Adipocyte (in vitro differentiated cells): ENCODE measurements around the gene PEDS1.
A peak's percentile ranks its signal among the peaks of the same experiment; 100 is the strongest.

Experiments
- DNase-seq: peaks from one replicate; pipeline ENCODE4 v3.0.0-alpha.2; 2015; ENCODE audit warnings: low read depth
- H3K27me3 ChIP-seq: replicated peaks from 2 replicates; pipeline ENCODE4 v1.7.0; 2013; ENCODE audit warnings: mild to moderate bottlenecking, low read length, moderate library complexity; ENCODE audit not compliant: control insufficient read depth, insufficient read depth
- H3K36me3 ChIP-seq: 2 replicates; pipeline ENCODE4 v1.7.0; 2013; ENCODE audit warnings: low read length, mild to moderate bottlenecking, moderate library complexity; ENCODE audit not compliant: control insufficient read depth, insufficient read depth, severe bottlenecking
- H3K4me1 ChIP-seq: 2 replicates; pipeline ENCODE4 v1.7.0; 2013; ENCODE audit warnings: mild to moderate bottlenecking, low read length, moderate library complexity; ENCODE audit not compliant: control insufficient read depth, insufficient read depth
- H3K4me3 ChIP-seq: 2 replicates; pipeline ENCODE4 v1.7.0; 2013; ENCODE audit warnings: mild to moderate bottlenecking, low read length, moderate library complexity
- H3K9ac ChIP-seq: 2 replicates; pipeline ENCODE4 v1.7.0; 2013; ENCODE audit warnings: mild to moderate bottlenecking, low read length, moderate library complexity
- H3K9me3 ChIP-seq: 2 replicates; pipeline ENCODE4 v1.7.0; 2013; ENCODE audit warnings: mild to moderate bottlenecking, low read length, moderate library complexity; ENCODE audit not compliant: control insufficient read depth

The PEDS1 gene

DNA sequence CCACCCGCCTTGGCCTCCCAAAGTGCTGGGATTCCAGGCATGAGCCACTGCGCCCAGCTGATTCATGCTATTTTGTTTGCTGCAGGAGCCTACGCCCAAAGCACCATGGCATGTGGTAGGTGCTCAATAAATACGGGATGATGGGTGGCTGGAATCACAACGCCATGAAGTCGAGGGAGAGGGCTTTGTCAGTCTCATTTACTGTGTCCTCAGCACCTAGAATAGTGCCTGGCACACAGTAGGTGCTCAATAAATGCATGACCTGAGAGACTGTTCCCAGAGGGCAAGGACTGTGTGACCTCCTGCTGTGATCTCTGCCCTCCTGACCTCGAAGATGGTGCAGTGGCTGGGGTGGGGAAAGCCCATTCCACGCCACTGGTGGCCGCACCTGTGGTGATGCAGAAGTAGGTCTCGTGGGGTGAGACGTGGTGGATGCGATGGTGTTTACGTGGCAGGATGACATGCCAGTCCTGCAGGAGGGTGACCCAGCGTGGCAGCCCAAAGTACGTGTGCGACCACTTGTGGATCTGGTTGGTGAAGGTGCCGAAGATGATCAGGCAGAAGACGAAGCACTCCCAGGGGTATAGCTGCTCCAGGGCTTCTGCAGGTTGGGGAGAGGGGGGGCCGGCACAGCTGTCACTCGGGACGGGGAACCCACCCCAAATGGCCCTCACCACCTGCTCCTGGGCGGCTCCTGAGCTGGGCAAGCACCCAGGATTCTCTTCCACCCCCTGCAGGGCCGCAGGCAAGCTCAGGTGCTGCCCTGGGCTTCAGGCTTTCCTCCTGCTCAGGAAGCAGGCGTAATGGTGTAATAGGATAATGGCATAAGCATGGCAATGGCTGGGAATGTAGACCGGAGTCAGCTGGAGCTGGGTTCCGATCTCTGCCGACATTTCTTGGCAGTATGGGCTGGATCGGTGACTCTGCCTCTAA is 25.7 kb downstream of the PEDS1 start:
- no peaks in the 10 kb centered on the region for H3K9me3 ChIP-seq
- H3K27me3 ChIP-seq: no peaks in the 10 kb centered on the region
- H3K9ac ChIP-seq: no peak overlapping the region
- H3K4me3 ChIP-seq: no peak overlapping the region
- peaks cover 33% of the 10 kb centered on the region for H3K4me1 ChIP-seq
- peaks cover 87% of the 10 kb centered on the region for H3K36me3 ChIP-seq
- no peak for DNase-seq

DNA sequence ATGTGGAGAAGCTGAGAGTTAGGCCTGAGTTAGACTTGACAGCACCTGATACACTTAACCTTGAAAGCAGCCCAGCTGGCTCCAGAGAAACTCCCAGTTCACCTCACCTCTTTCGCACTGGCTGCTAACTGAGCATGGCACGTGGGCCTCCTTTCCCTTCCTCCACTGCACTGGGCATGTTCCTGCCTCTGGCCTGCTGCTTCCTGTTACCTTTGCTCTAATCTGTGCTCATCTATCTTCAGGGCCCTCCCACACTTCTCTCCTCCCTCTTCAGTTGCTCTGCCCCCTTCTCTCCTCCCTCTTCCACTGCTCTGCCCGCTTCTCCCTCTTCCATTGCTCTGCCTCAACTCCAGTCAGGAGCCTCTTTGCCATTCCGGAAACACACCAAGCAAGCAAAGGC is 26.9 kb downstream of the PEDS1 start:
- DNase-seq: no peak
- H3K9me3 ChIP-seq: no peaks in the 10 kb centered on the region
- H3K4me1 ChIP-seq: peaks cover 40% of the 10 kb centered on the region
- H3K36me3 ChIP-seq: peaks cover 83% of the 10 kb centered on the region
- peak overlapping the region; percentile 62 for H3K9ac ChIP-seq
- no peaks in the 10 kb centered on the region for H3K27me3 ChIP-seq
- H3K4me3 ChIP-seq: no peak overlapping the region

DNA sequence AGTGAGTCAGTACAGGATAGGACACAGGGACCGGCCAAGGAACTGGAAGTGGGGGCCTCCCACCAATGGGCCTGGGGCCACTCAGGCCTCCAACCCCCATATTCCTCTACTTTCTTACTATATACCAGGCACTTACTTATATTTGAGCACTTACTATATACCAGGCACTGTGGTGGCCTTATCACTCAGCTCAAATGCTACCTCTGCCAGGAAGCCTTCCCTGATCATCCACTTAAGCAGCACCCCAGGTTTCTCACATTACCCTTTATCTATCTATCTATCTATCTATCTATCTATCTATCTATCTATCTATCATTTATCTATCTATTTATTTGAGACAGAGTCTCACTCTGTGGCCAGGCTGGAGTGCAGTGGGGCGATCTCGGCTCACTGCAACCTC is 28.2 kb downstream of the PEDS1 start:
- H3K36me3 ChIP-seq: peaks cover 74% of the 10 kb centered on the region
- H3K4me1 ChIP-seq: peaks cover 37% of the 10 kb centered on the region
- no peak overlapping the region for H3K9ac ChIP-seq
- no peaks in the 10 kb centered on the region for H3K27me3 ChIP-seq
- H3K9me3 ChIP-seq: no peaks in the 10 kb centered on the region
- DNase-seq: no peak
- H3K4me3 ChIP-seq: no peak overlapping the region

DNA sequence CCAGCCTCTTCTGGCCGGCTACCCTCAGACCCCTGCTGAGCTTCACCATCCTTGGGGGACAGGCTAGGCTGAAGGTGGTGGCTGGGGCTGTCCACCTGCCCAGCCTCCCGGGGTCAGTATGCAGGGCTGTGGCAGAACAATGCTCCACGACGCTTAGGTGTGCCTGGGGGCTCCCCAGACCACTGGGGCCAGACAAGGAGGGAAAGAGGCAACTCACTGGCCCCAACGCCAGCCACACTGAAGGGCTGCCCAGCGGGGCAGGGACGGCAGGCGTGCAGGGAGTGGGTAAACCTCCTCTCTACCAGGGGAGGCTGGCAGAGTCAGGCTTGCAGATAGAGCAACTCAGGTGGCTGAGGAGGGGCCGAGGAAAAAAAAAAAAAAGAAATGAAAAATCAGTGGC is 29.0 kb downstream of the PEDS1 start:
- no peak for DNase-seq
- Histone ChIP-seq H3K4me3 (no peak overlapping the region), H3K9ac (no peak overlapping the region), H3K36me3 (peaks cover 68% of the 10 kb centered on the region), H3K9me3 (no peaks in the 10 kb centered on the region), H3K4me1 (peaks cover 31% of the 10 kb centered on the region), H3K27me3 (no peaks in the 10 kb centered on the region)

DNA sequence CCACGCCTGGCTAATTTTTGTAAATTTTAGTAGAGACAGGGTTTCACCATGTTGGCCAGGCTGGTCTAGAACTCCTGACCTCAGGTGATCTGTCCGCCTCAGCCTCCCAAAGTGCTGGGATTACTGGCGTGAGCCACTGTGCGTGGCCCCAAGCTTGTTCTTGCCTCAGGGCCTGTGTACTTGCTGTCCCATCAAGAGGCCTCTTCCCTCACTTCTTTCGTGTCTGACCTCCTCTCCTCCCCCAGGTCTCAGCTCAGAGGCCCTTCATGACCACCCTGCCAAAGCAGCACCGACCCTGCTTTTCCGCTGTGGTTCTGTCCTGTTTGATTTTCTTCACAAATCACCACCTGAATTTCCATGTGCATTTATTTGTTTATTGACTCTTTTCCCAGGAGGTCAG is 30.1 kb downstream of the PEDS1 start:
- no peak overlapping the region for H3K9ac ChIP-seq
- H3K9me3 ChIP-seq: no peaks in the 10 kb centered on the region
- no peaks in the 10 kb centered on the region for H3K27me3 ChIP-seq
- DNase-seq: no peak
- H3K4me1 ChIP-seq: peaks cover 31% of the 10 kb centered on the region
- H3K36me3 ChIP-seq: peaks cover 57% of the 10 kb centered on the region
- no peak overlapping the region for H3K4me3 ChIP-seq

DNA sequence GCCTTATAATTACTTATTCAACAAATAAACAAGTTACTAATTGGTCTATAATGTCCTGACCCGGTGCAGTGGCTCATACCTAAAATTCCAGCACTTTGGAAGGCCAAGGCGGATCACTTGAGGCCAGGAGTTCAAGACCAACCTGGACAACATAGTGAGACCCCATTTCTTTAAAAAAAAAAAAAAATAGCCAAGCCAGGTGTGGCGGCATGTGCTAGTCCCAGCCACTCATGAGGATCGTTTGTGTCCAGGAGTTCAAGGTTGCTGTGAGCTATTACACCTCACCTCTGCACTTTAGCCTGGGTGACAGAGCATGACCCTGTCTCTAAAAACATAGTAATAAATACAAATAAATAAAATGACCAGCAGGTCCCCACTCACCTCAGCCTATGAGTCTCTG is 30.8 kb downstream of the PEDS1 start:
- Histone ChIP-seq H3K4me3 (no peak overlapping the region), H3K27me3 (no peaks in the 10 kb centered on the region), H3K36me3 (peaks cover 50% of the 10 kb centered on the region), H3K9ac (no peak overlapping the region), H3K9me3 (no peaks in the 10 kb centered on the region), H3K4me1 (peaks cover 31% of the 10 kb centered on the region)
- DNase-seq: no peak

DNA sequence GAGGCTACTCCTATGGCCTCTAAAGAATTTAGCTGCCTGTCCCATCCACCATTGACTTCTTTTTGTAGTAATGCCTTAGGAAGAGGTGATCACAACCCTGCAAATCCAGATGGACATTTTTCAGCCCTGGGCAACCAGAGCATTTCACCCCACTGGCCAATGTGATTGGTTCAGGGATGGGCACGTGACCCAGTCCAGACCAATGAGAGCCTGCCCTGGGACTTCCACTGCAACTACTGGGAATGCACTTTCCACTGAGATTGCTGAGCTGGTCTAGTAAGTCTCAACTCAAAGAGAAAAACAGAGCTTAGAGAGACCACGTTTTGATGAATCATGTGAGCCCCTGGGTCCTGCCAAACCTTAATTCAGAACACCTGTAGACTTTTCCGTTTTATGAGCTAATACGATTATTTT is 31.7 kb downstream of the PEDS1 start:
- Histone ChIP-seq H3K9me3 (no peaks in the 10 kb centered on the region), H3K9ac (peak overlapping the region; percentile 10), H3K36me3 (peaks cover 42% of the 10 kb centered on the region), H3K4me3 (no peak overlapping the region), H3K4me1 (peaks cover 28% of the 10 kb centered on the region), H3K27me3 (no peaks in the 10 kb centered on the region)
- no peak for DNase-seq

DNA sequence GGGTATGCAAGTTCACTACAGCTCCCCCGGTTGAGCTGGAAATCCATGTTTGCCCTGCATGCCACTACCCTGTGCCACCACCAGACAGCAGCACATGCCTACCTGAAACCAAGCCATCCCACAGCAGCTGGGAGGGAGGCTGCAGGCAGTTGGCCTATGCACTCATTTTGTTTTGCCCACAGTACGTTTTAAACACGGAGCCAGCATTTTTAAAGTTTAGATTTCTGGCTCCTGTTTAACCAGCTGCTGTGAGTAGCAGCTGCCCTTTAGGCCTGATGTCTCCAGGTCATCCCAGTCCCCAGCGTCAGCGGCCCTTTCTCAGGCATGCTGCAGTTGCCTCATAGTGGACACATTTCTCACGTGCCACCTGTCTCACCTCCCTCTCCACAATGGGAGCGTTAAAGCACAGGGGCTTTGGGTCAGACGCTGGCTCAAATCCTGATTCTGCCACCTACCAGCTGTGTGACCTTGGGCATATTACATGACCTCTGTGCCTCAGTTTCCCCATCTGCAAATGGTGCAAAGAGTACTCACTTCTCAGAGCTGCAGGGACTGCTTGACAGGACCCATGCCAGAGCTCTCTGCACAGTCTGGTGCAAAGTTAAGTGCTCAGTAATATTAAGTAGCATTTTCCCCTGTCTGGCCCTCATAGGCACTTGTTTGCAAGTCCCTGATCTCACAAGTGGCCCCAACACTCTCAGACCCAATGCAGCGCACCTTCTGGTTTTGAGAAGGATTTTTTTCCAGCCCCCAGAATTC is 32.4 kb downstream of the PEDS1 start:
- Histone ChIP-seq H3K4me1 (peaks cover 25% of the 10 kb centered on the region), H3K9ac (peak overlapping the region; percentile 10), H3K27me3 (no peaks in the 10 kb centered on the region), H3K4me3 (no peak overlapping the region), H3K9me3 (no peaks in the 10 kb centered on the region), H3K36me3 (peaks cover 34% of the 10 kb centered on the region)
- peak; percentile 54 for DNase-seq

DNA sequence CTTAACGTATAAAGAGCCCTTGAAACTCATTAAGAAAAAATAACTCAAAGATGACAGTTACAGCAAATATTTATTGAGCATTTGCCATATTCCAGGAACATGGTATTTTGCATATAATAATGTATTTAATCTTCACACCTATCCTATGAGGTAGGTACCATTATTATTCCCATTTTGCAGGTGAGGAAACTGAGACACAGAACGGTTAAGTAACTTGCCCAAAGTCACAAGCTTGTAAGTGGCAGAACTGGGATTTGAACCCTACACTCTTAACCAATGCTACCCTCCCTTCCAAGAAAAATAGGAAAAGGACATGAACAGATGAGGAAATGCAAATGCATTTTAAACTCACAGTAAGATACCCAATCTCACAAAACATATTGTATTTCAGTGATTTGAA is 35.3 kb downstream of the PEDS1 start:
- Histone ChIP-seq H3K27me3 (no peaks in the 10 kb centered on the region), H3K9ac (no peak overlapping the region), H3K9me3 (no peaks in the 10 kb centered on the region), H3K36me3 (peaks cover 6% of the 10 kb centered on the region), H3K4me1 (peaks cover 40% of the 10 kb centered on the region), H3K4me3 (no peak overlapping the region)
- no peak for DNase-seq

DNA sequence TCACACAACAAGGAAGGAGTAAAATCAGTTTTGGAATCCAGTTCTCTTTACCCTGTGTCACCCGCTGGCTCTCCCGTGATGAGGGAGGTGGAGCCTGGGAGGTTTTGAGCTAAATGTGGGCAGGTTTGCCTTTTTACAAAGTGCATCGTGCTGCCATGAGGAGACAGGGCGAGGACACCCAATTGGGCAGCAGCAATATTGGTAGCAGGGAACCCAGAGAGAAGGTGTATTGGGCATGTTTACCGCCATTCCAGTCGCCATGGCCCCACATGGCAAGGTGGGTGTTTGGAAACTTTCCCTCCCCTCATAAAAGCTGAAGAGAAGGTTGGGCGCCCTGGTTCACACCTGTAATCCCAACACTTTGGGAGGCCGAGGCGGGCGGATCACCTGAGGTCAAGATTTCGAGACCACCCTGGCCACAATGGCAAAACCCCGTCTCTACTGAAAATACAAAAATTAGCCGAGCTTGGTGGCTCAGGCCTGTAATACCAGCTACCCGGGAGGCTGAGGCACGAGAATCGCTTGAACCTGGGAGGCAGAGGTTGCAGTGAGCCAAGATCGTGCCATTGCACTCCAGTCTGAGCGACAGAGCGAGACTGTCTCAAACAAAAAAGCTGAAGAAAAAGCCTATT is 37.0 kb downstream of the PEDS1 start:
- no peak for DNase-seq
- peaks cover 38% of the 10 kb centered on the region for H3K4me1 ChIP-seq
- no peaks in the 10 kb centered on the region for H3K36me3 ChIP-seq
- H3K4me3 ChIP-seq: peak overlapping the region; percentile 84
- no peaks in the 10 kb centered on the region for H3K27me3 ChIP-seq
- H3K9ac ChIP-seq: peak overlapping the region; percentile 87
- no peaks in the 10 kb centered on the region for H3K9me3 ChIP-seq
